Stimulated activated CD8-positive, alpha-beta memory T cell treated with anti-CD3 and anti-CD28 coated beads, Interleukin-7, amount 100 ng/mL, for 1 hour (primary cell): ENCODE data around the gene FOXN3.

ENCODE experiments used
- DNase-seq, 2 donors: peaks; one replicate each; pipeline ENCODE4 v3.0.0-alpha.2; 2020; ENCODE audit warnings: low read depth in 2 of 2

FOXN3 gene

GRCh38 chr14:89197623-89198022 lies 219.4 kb downstream of the FOXN3 start:
- DNase-seq = no peak

- DNase-seq = no peak
Measured at GRCh38 chr14:89196545-89196944, 220.5 kb downstream of the FOXN3 start.

- DNase-seq = no peak
Measured at GRCh38 chr14:89194376-89194775, 222.7 kb downstream of the FOXN3 start.

- no peak for DNase-seq
Measured at GRCh38 chr14:89190765-89191513, 226.1 kb downstream of the FOXN3 start.

GRCh38 chr14:89188492-89188891 lies 228.5 kb downstream of the FOXN3 start:
- DNase-seq = no peak

GRCh38 chr14:89187501-89187900 lies 229.5 kb downstream of the FOXN3 start:
- DNase-seq = no peak

GRCh38 chr14:89186856-89187376 lies 230.1 kb downstream of the FOXN3 start:
- no peak for DNase-seq

GRCh38 chr14:89185919-89186855 lies 230.8 kb downstream of the FOXN3 start:
- no peak for DNase-seq

- no peak for DNase-seq
Measured at GRCh38 chr14:89184952-89185351, 232.1 kb downstream of the FOXN3 start.

GRCh38 chr14:89182326-89182725 lies 234.7 kb downstream of the FOXN3 start:
- DNase-seq = no peak

GRCh38 chr14:89180546-89180945 lies 236.5 kb downstream of the FOXN3 start:
- DNase-seq = no peak

- DNase-seq = no peak
Measured at GRCh38 chr14:89179891-89180404, 237.1 kb downstream of the FOXN3 start.

GRCh38 chr14:89178800-89179535 lies 238.1 kb downstream of the FOXN3 start:
- no peak for DNase-seq

GRCh38 chr14:89178376-89178775 lies 238.7 kb downstream of the FOXN3 start:
- no peak for DNase-seq

- no peak for DNase-seq
Measured at GRCh38 chr14:89175881-89176799, 240.9 kb downstream of the FOXN3 start.

GRCh38 chr14:89171628-89172027 lies 245.4 kb downstream of the FOXN3 start:
- no peak for DNase-seq

GRCh38 chr14:89171168-89171567 lies 245.9 kb downstream of the FOXN3 start:
- DNase-seq = no peak

GRCh38 chr14:89167705-89168104 lies 249.3 kb downstream of the FOXN3 start:
- DNase-seq = no peak

- no peak for DNase-seq
Measured at GRCh38 chr14:89166633-89167032, 250.4 kb downstream of the FOXN3 start.
